Uterus (tissue), 2 donors: ENCODE measurements around the gene CLPSL2.

ENCODE experiments used
- CTCF ChIP-seq, 4 experiments: fragments of 200-600 bp in 2 of 4; fragments of 450-650 bp in 2 of 4; sonication (generic) in 2 of 4; IDR thresholded peaks; one replicate each; pipeline ENCODE4 v1.5.1; 2016 to 2019; ENCODE audit warnings: antibody characterized with exemption in 4 of 4, mild to moderate bottlenecking in 2 of 4, moderate library complexity in 1 of 4
- POLR2A ChIP-seq, 2 donors: fragments of 450-650 bp; IDR thresholded peaks; one replicate each; pipeline ENCODE4 v1.6.1; 2016; ENCODE audit warnings: antibody characterized with exemption in 2 of 2, mild to moderate bottlenecking in 1 of 2, moderate library complexity in 1 of 2

GRCh38 chr6:35801148-35801547 is 24.8 kb downstream of the CLPSL2 start:
- TF ChIP-seq CTCF (IDR thresholded peaks at IDR 0.05) (no peak), POLR2A (IDR thresholded peaks at IDR 0.05) (no peak)
